NCI-H1092 (cell line): ENCODE results near the gene CCDC86.

ENCODE experiments used
- DNase-seq: peaks from one replicate; lab custom pipeline; 2025; lab: John Stamatoyannopoulos, UW

The CCDC86 gene

GRCh38 chr11:60868682-60869450, 27.0 kb downstream of the CCDC86 start:
- no peak for DNase-seq

- DNase-seq: no peak
Observed at GRCh38 chr11:60869451-60869825, 27.5 kb downstream of the CCDC86 start.

GRCh38 chr11:60870276-60870675, 28.4 kb downstream of the CCDC86 start:
- no peak for DNase-seq

GRCh38 chr11:60870733-60871377, 28.9 kb downstream of the CCDC86 start:
- DNase-seq: no peak

- DNase-seq: peak; percentile 16
Observed at GRCh38 chr11:60871378-60872061, 29.6 kb downstream of the CCDC86 start.

- DNase-seq: no peak
Observed at GRCh38 chr11:60872124-60872960, 30.4 kb downstream of the CCDC86 start.

GRCh38 chr11:60872961-60873524, 31.1 kb downstream of the CCDC86 start:
- DNase-seq: no peak

- no peak for DNase-seq
Observed at GRCh38 chr11:60873533-60873932, 31.6 kb downstream of the CCDC86 start.

- no peak for DNase-seq
Observed at GRCh38 chr11:60874421-60875365, 32.8 kb downstream of the CCDC86 start.

GRCh38 chr11:60875366-60876167, 33.7 kb downstream of the CCDC86 start:
- no peak for DNase-seq

- DNase-seq: no peak
Observed at GRCh38 chr11:60876168-60876485, 34.2 kb downstream of the CCDC86 start.

- no peak for DNase-seq
Observed at GRCh38 chr11:60878245-60879101, 36.6 kb downstream of the CCDC86 start.

- no peak for DNase-seq
Observed at GRCh38 chr11:60879104-60879503, 37.2 kb downstream of the CCDC86 start.

GRCh38 chr11:60879971-60880588, 38.2 kb downstream of the CCDC86 start:
- no peak for DNase-seq

GRCh38 chr11:60880643-60881282, 38.9 kb downstream of the CCDC86 start:
- DNase-seq: peak; percentile 80

GRCh38 chr11:60887556-60887955, 45.6 kb downstream of the CCDC86 start:
- peak; percentile 87 for DNase-seq

GRCh38 chr11:60889869-60890311, 48.0 kb downstream of the CCDC86 start:
- DNase-seq: no peak

GRCh38 chr11:60890696-60891095, 48.8 kb downstream of the CCDC86 start:
- no peak for DNase-seq
